GM15510 (cell line): Measurements from ENCODE around the gene LNPK.

Source experiments
- POLR2A ChIP-seq: IDR thresholded peaks from 3 replicates; pipeline ENCODE4 v1.6.1; 2011; ENCODE audit warnings: borderline replicate concordance; ENCODE audit not compliant: insufficient read length; ENCODE audit errors: extremely low read depth

Gene LNPK

DNA sequence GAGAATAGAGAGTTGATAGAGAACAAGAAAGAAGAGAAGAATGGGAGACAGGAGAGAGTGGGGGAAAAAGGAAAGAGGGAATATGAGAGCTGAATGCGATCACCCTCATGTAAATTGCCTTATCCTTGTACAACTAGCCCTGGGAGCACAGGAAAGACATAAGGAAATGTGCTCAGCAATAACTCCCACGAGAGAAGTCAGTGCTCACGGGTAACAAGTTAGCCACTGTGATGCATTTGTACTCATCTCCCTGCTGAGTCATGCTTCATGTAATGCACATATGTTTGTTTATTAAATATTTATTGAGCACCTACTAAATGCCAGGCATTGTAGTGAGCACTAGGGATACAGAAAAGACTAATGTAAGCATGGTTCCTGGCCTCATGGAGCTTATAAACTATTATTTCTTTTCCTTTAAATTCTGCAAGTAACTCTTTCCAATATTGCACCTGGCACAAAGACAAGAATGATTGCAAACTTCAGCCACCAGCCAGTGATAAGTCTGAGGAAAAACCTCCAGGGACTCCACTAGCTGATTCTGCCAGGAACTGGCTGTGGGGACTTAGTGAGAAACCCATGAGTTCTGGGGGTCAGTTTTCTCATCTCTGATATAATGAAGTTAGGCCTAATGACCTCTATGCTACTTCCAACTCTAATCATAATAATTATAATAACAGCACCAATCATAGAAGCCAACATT, 124.1 kb downstream of the LNPK start:
- TF ChIP-seq POLR2A, result no peak

DNA sequence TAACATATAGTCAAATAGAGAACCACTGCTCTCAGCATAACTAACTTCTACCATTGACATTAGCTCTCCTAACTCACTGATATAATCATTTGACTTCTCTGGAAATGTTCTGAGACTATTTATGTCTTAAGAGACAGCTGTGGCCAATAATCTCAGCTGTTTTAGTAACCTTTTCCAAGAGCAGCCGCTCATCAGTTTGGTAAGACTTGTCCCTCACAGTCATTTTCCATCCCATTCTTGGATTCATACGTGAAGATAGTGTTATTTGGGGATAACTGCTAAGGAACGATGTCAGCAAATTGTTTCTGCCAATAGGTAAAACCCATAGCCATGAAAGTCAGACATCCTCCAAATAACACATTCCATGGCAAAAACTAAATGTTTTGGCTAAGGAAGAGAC, 127.8 kb downstream of the LNPK start:
- TF ChIP-seq POLR2A, result no peak
